HG02610 (cell line): ENCODE results near the gene ENPP7.

Source experiments
- ATAC-seq: cut with Tn5 transposase; IDR thresholded peaks from one replicate; pipeline ENCODE4 v1.9.1; 2021; ENCODE audit warnings: mild to moderate bottlenecking, moderate library complexity; ENCODE audit not compliant: unreplicated experiment

ENPP7 gene

GRCh38 chr17:79730437-79730768 lies 340 bp upstream of the ENPP7 start:
- ATAC-seq, result no peak

DNA sequence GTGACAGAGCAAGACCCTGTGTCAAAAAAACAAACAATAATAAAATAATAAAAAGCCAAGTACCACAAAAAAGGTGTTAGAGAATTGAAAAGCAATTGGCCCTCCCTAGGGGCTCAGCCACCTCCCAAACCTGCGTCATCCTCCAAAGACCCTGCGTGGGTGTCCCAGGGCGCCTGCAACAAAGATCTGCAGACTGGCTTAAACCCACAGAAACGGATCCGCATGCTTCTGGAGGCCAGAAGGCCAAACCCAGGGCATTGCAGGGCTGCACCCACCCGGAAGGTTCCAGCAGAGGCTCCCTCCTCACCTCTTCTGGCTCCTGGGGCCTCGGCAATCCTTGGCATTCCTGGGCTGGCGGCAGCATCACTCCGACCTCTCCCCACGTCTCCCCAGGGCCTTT lies 1.5 kb downstream of the ENPP7 start:
- no peak for ATAC-seq

- ATAC-seq, result no peak
Observed at GRCh38 chr17:79732804-79733691, 2.3 kb downstream of the ENPP7 start.

- no peak for ATAC-seq
Observed at GRCh38 chr17:79733692-79734070, 2.9 kb downstream of the ENPP7 start.

GRCh38 chr17:79735096-79735495 lies 4.4 kb downstream of the ENPP7 start:
- ATAC-seq, result no peak

GRCh38 chr17:79737046-79737921 lies 6.5 kb downstream of the ENPP7 start:
- no peak for ATAC-seq

DNA sequence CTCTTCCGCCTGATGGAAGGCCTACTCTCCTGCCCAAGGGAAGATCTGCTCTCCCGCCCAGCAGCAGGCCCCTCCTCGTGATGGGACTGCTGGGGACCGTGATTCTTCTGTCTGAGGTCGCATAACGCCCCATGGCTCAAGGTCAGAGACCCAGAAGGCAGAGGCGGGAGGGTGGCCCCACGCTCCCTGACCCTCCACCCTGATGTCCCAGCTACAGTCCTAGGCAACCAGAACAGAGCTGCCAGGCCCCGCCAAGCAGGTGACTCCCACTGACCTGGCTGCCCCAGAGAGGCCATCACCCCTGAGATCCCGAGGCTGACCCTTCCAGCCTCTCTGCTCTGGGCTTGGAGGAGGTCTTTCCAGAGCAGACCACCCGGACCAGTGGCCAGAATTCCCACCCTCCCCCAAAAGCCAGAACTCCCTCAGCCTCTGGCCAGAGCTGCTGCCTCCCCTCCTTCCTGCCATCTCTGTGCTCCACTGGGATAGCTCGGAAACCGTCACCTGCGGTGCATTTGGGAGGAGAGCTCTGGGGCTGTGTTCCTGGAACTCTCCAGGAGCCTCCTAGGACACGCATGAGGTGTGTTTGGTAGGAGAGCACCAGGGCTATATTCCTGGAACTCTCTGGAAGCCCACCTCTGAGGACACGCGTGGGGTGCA lies 7.3 kb downstream of the ENPP7 start:
- ATAC-seq, result no peak

DNA sequence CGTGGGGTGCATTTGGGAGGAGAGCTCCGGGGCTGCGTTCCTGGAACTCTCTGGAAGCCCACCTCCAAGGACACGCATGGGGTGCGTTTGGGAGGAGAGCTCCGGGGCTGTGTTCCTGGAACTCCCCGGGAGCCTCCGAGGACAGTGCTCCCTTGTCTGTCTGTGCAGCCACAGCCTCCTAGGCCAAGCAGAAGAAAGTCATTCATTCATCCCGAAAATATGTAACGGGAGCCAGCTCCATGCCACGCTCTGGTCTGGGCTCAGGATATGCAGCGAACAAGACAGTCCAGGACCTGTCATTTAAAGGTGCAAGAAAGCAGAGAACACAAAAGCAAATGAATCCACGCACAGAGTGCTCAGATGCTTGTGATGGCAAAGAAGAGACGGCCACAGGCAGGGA lies 7.9 kb downstream of the ENPP7 start:
- ATAC-seq, result no peak

GRCh38 chr17:79739148-79740062 lies 8.7 kb downstream of the ENPP7 start:
- no peak for ATAC-seq

DNA sequence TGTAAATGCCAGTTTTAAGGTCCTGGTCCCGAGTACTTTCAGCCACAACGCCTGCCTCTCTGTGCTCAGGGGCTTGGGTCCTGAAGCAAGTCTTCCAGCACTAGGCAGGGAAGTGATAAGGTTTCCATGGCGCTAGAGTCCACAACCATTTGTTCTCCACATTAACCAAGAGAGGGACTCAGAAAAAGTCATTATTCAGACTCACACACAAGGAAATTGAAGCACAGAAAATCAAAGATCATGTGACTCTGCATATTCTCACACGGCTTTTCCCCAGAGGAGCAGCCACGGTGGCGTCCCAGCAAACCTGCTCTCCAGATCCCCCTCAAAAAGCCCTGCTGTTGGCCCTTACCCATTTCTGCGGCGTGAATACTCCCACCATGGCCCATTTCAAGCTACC lies 9.7 kb downstream of the ENPP7 start:
- no peak for ATAC-seq

- no peak for ATAC-seq
Observed at GRCh38 chr17:79741401-79741750, 10.6 kb downstream of the ENPP7 start.

- ATAC-seq, result no peak
Observed at GRCh38 chr17:79741751-79742588, 11.2 kb downstream of the ENPP7 start.

- ATAC-seq, result no peak
Observed at GRCh38 chr17:79742589-79742918, 11.8 kb downstream of the ENPP7 start.

- no peak for ATAC-seq
Observed at GRCh38 chr17:79742951-79743476, 12.3 kb downstream of the ENPP7 start.

DNA sequence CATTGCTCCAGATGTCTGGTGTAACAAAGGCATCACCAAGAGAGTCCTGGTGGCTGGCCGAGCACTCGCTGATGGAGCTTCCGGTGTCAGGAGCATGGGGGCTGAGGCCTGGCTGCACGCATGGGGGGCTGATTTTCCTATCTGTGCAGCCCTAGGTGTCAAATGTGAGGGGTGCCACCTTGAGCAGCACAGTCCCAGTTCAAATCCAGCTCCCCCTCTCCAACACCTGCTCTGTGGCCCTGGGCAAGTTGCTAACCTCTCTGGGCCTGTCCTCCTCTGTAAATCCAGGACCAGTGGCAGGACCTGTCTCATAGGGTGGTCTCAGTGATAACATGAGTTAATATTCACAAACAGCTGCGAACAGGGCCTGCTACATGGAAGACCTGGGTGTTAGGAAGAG lies 12.9 kb downstream of the ENPP7 start:
- ATAC-seq, result no peak

- ATAC-seq, result no peak
Observed at GRCh38 chr17:79745641-79746105, 14.9 kb downstream of the ENPP7 start.

- ATAC-seq, result no peak
Observed at GRCh38 chr17:79746889-79747507, 16.3 kb downstream of the ENPP7 start.

GRCh38 chr17:79747508-79748294 lies 17.0 kb downstream of the ENPP7 start:
- no peak for ATAC-seq
